Measurements from ENCODE around the gene ARF3.

Gene ARF3

GRCh38 chr12:48961801-48962200, 4.5 kb upstream of the ARF3 start:
- DNase-seq = no peak

- no peak for DNase-seq
These were observed 4.0 kb upstream of the ARF3 start for GRCh38 chr12:48961331-48961730.

- DNase-seq = no peak
These were observed 3.5 kb upstream of the ARF3 start for GRCh38 chr12:48960834-48961233.

GRCh38 chr12:48958049-48958388, 732 bp upstream of the ARF3 start:
- DNase-seq = no peak

GRCh38 chr12:48956279-48957140, 777 bp downstream of the ARF3 start:
- peak; percentile 93 to 97 for DNase-seq

GRCh38 chr12:48954841-48955501, 2.3 kb downstream of the ARF3 start:
- peak; percentile 51 to 59 for DNase-seq

- DNase-seq = no peak
These were observed 3.2 kb downstream of the ARF3 start for GRCh38 chr12:48954061-48954460.

GRCh38 chr12:48952691-48953090, 4.6 kb downstream of the ARF3 start:
- no peak for DNase-seq

- no peak for DNase-seq
These were observed 9.6 kb downstream of the ARF3 start for GRCh38 chr12:48947727-48948126.

- no peak for DNase-seq
These were observed 10.3 kb downstream of the ARF3 start for GRCh38 chr12:48946943-48947342.

GRCh38 chr12:48946205-48946604, 11.1 kb downstream of the ARF3 start:
- DNase-seq = no peak

- DNase-seq = no peak
These were observed 14.1 kb downstream of the ARF3 start for GRCh38 chr12:48943221-48943620.

- peak; percentile 61 to 64 for DNase-seq
These were observed 17.1 kb downstream of the ARF3 start for GRCh38 chr12:48940181-48940580.

GRCh38 chr12:48938805-48939204, 18.5 kb downstream of the ARF3 start:
- no peak for DNase-seq

GRCh38 chr12:48937170-48937569, 20.1 kb downstream of the ARF3 start:
- no peak for DNase-seq

GRCh38 chr12:48936379-48936979, 20.8 kb downstream of the ARF3 start:
- DNase-seq = peak; percentile 33 to 88

- DNase-seq = no peak
These were observed 23.0 kb downstream of the ARF3 start for GRCh38 chr12:48934312-48934706.

- DNase-seq = no peak
These were observed 23.5 kb downstream of the ARF3 start for GRCh38 chr12:48933664-48934311.

GRCh38 chr12:48932878-48933277, 24.4 kb downstream of the ARF3 start:
- no peak for DNase-seq

- DNase-seq = no peak
These were observed 26.8 kb downstream of the ARF3 start for GRCh38 chr12:48930475-48930874.

GRCh38 chr12:48929551-48929950, 27.7 kb downstream of the ARF3 start:
- no peak for DNase-seq

- DNase-seq = peak in 1 of 2 donors; percentile 8
These were observed 30.0 kb downstream of the ARF3 start for GRCh38 chr12:48927261-48927660.

GRCh38 chr12:48925304-48926011, 31.8 kb downstream of the ARF3 start, which contains the start of gene FKBP11:
TSS of gene FKBP11 (minus strand) at chr12:48925492. CDS start at chr12:48925428, 64 bp downstream.
- peak in 1 of 2 donors; percentile 9 for DNase-seq
